SK-N-SH (cell line): Measurements from ENCODE around the gene CAMTA2. TPM values are rescaled to one million over a fixed set of nuclear protein-coding genes. Genes with fewer than 3 reads are reported as not detected.

Experiments
- CTCF ChIA-PET: fragments of 300-600, 350-600 bp; formaldehyde crosslinking; extraction: SDS; loops from one replicate; lab custom pipeline; 2021; lab: Yijun Ruan, JAX
- POLR2A ChIA-PET: fragments of 350-600 bp; sonication (Branson Sonifier 250); formaldehyde crosslinking; extraction: SDS; loops from one replicate; lab custom pipeline; 2020; ENCODE audit warnings: antibody characterized with exemption, inconsistent platforms; lab: Yijun Ruan, JAX
- DNase-seq: peaks from one replicate; pipeline ENCODE4 v3.0.0; 2012
- H2AFZ ChIP-seq: fragments of 200-600 bp; sonication (generic); 2 replicates; pipeline ENCODE4 v1.8.1; 2016; ENCODE audit warnings: antibody characterized with exemption, mild to moderate bottlenecking, low read depth
- H3F3A ChIP-seq: fragments of 200-600 bp; sonication (generic); replicated peaks from 2 replicates; pipeline ENCODE3; 2016; ENCODE audit warnings: antibody characterized with exemption, mild to moderate bottlenecking; ENCODE audit not compliant: insufficient read depth
- H3K27ac ChIP-seq, 2 experiments: fragments of 200-500 bp in 1 of 2; fragments of 200-600 bp in 1 of 2; sonication (Bioruptor generic) in 1 of 2; sonication (generic), shearing (Covaris generic) in 1 of 2; 2 replicates each; pipeline versions ENCODE4 v1.5.1 to v1.6.1; 2014 to 2016; ENCODE audit warnings: low read depth in 2 of 2, inconsistent platforms in 1 of 2, low read length in 1 of 2, mild to moderate bottlenecking in 1 of 2, mixed read lengths in 1 of 2
- H3K27me3 ChIP-seq: fragments of 200-600 bp; sonication (generic), shearing (Covaris generic); 2 replicates; pipeline ENCODE4 v1.6.1; 2016; ENCODE audit warnings: mixed run types; ENCODE audit not compliant: insufficient read depth
- H3K36me3 ChIP-seq, 2 experiments: fragments of 200-500 bp in 1 of 2; fragments of 200-600 bp in 1 of 2; sonication (Bioruptor generic) in 1 of 2; sonication (generic) in 1 of 2; replicated peaks in 1 of 2; 2 replicates each; pipeline versions ENCODE3 to v1.5.1; 2014 to 2016; ENCODE audit warnings: low read length in 1 of 2, mild to moderate bottlenecking in 1 of 2; ENCODE audit not compliant: insufficient read depth in 2 of 2, control insufficient read depth in 1 of 2
- H3K4me1 ChIP-seq, 2 experiments: fragments of 200-500 bp in 1 of 2; fragments of 200-600 bp in 1 of 2; sonication (Bioruptor generic) in 1 of 2; sonication (generic), shearing (Covaris generic) in 1 of 2; 2 replicates each; pipeline versions ENCODE4 v1.5.1 to v1.6.1; 2014 to 2016; ENCODE audit warnings: low read depth in 1 of 2, low read length in 1 of 2, mixed run types in 1 of 2; ENCODE audit not compliant: insufficient read depth in 2 of 2, control insufficient read depth in 1 of 2
- H3K4me2 ChIP-seq: fragments of 200-600 bp; sonication (generic), shearing (Covaris generic); 2 replicates; pipeline ENCODE4 v1.6.1; 2017; ENCODE audit warnings: mixed run types
- H3K4me3 ChIP-seq, 2 experiments: fragments of 200-500 bp in 1 of 2; fragments of 200-600 bp in 1 of 2; sonication (Bioruptor generic) in 1 of 2; sonication (generic), shearing (Covaris generic) in 1 of 2; 2 replicates each; pipeline versions ENCODE4 v1.5.1 to v1.8.1; 2014 to 2016; ENCODE audit warnings: low read depth in 2 of 2, inconsistent platforms in 1 of 2, low read length in 1 of 2, mild to moderate bottlenecking in 1 of 2, mixed read lengths in 1 of 2, moderate library complexity in 1 of 2
- H3K79me2 ChIP-seq: fragments of 200-600 bp; sonication (generic); 2 replicates; pipeline ENCODE4 v1.8.1; 2017; ENCODE audit warnings: mild to moderate bottlenecking; ENCODE audit not compliant: insufficient read depth
- H3K9ac ChIP-seq: fragments of 200-600 bp; sonication (generic); 2 replicates; pipeline ENCODE4 v1.6.1; 2017; ENCODE audit warnings: mixed run types
- H3K9me2 ChIP-seq: fragments of 200-600 bp; sonication (generic); 2 replicates; pipeline ENCODE4 v1.6.1; 2017; ENCODE audit warnings: mixed run types
- H3K9me3 ChIP-seq: fragments of 200-600 bp; sonication (generic); 2 replicates; pipeline ENCODE4 v1.6.1; 2017; ENCODE audit warnings: mixed run types, mild to moderate bottlenecking, moderate library complexity
- H4K20me1 ChIP-seq: fragments of 200-600 bp; sonication (generic); 2 replicates; pipeline ENCODE4 v1.6.1; 2017; ENCODE audit warnings: mild to moderate bottlenecking, mixed run types; ENCODE audit not compliant: insufficient read depth
- CHD2 ChIP-seq: fragments of 150-350 bp; IDR thresholded peaks from 2 replicates; pipeline ENCODE4 v1.6.1; 2018; ENCODE audit warnings: low read length; ENCODE audit not compliant: partially characterized antibody
- ELF1 ChIP-seq: IDR thresholded peaks from 2 replicates; pipeline ENCODE4 v1.4.0; 2012
- FOXJ3 ChIP-seq: sonication (generic); formaldehyde crosslinking; IDR thresholded peaks from 2 replicates; pipeline ENCODE4 v1.5.1; 2020; ENCODE audit warnings: mild to moderate bottlenecking, missing genetic modification reagents
- FOXM1 ChIP-seq: IDR thresholded peaks from 2 replicates; pipeline ENCODE4 v1.4.0; 2012; ENCODE audit warnings: low read depth, mild to moderate bottlenecking
- GABPA ChIP-seq: IDR thresholded peaks from 2 replicates; pipeline ENCODE4 v1.4.0; 2012; ENCODE audit warnings: low read depth, mild to moderate bottlenecking
- GATA2 ChIP-seq: sonication (generic); formaldehyde crosslinking; IDR thresholded peaks from 2 replicates; pipeline ENCODE4 v1.5.0; 2020; ENCODE audit warnings: mild to moderate bottlenecking, missing genetic modification reagents
- JUND ChIP-seq: IDR thresholded peaks from 2 replicates; pipeline ENCODE4 v1.4.0; 2012
- MXI1 ChIP-seq: IDR thresholded peaks from 2 replicates; pipeline ENCODE4 v1.6.1; 2012; ENCODE audit warnings: mild to moderate bottlenecking, low read depth, low read length, improper control_type of control experiment
- NRF1 ChIP-seq: IDR thresholded peaks from 2 replicates; pipeline ENCODE4 v1.6.1; 2012; ENCODE audit warnings: low read depth, mild to moderate bottlenecking, low read length
- POLR2AphosphoS5 ChIP-seq: IDR thresholded peaks from 2 replicates; pipeline ENCODE4 v1.6.1; 2012; ENCODE audit warnings: low read depth, low read length
- RAD21 ChIP-seq: IDR thresholded peaks from 2 replicates; pipeline ENCODE4 v1.6.1; 2012; ENCODE audit warnings: mild to moderate bottlenecking, low read length
- RCOR1 ChIP-seq: fragments of 150-350 bp; IDR thresholded peaks from 2 replicates; pipeline ENCODE4 v1.6.1; 2017; ENCODE audit warnings: antibody characterized with exemption, low read length
- RFX5 ChIP-seq: IDR thresholded peaks from 2 replicates; pipeline ENCODE4 v1.6.1; 2012; ENCODE audit warnings: mild to moderate bottlenecking, improper control_type of control experiment, low read length
- SMC3 ChIP-seq: IDR thresholded peaks from 2 replicates; pipeline ENCODE4 v1.6.1; 2012; ENCODE audit warnings: low read depth, low read length, improper control_type of control experiment
- TAF1 ChIP-seq: IDR thresholded peaks from 2 replicates; pipeline ENCODE4 v1.6.1; 2012; ENCODE audit warnings: low read depth, mild to moderate bottlenecking, low read length, moderate library complexity, borderline replicate concordance
- WGBS: methylation state at CpG from one replicate; pipeline ENCODE4 v1.1.6; 2017; ENCODE audit warnings: low lambda C conversion rate; 5-methylcytosine and 5-hydroxymethylcytosine counted together
- polyA plus RNA-seq, 3 experiments: library from polyadenylated mRNA; depleted of rRNA; stranded (reverse); fragments of >200 nt; gene quantifications; 2 replicates each; pipeline ENCODE4 v1.2.3, GENCODE V29; 2012
- TF ChIP-seq, protein P1 (sequence below): fragments of 150-350 bp; IDR thresholded peaks from 2 replicates; pipeline ENCODE4 v1.6.1; 2016; ENCODE audit warnings: mild to moderate bottlenecking, low read depth, low read length
- TF ChIP-seq, protein P2 (sequence below): IDR thresholded peaks from 2 replicates; pipeline ENCODE4 v1.4.0; 2012; ENCODE audit warnings: low read depth, borderline replicate concordance
- TF ChIP-seq, protein P3 (sequence below): IDR thresholded peaks from 2 replicates; pipeline ENCODE4 v1.4.0; 2012; ENCODE audit warnings: low read depth
- TF ChIP-seq, protein P4 (sequence below): fragments of 150-350 bp; IDR thresholded peaks from 2 replicates; pipeline ENCODE4 v1.6.1; 2017; ENCODE audit warnings: antibody characterized with exemption, low read length, low read depth, borderline replicate concordance
- TF ChIP-seq, protein P5 (sequence below): IDR thresholded peaks from 2 replicates; pipeline ENCODE4 v1.4.0; 2012; ENCODE audit warnings: low read depth, borderline replicate concordance
- TF ChIP-seq, protein P6 (sequence below): fragments of 200-600 bp; sonication (generic); IDR thresholded peaks from 2 replicates; pipeline ENCODE4 v1.6.1; 2017; ENCODE audit warnings: antibody characterized with exemption, mild to moderate bottlenecking, moderate library complexity

The CAMTA2 gene
- polyA plus RNA-seq, 1 of the 3 experiments (the other 2 are of a cell fraction) = 27.0 TPM

DNA sequence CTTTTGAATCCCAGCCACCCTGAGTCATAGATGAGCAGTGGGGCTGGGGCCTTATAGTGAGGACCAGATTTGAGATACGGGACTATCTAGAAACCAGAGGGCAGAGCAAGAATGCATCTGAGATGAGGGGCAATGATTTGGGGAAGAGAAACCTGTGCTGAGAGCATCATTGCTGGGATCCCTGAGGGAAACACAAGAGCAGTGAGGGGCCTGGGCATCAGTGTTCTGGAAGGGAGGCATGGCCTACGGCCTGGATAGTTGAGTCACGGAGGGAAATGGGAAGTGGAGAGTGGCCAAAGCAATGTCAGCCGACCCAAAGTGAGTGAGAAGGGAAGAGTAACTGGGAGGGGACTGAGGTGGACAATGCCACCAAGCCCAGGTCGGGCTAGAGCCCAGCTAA lies 5.2 kb downstream of the CAMTA2 start (continued):
- TF ChIP-seq, protein P1, sequence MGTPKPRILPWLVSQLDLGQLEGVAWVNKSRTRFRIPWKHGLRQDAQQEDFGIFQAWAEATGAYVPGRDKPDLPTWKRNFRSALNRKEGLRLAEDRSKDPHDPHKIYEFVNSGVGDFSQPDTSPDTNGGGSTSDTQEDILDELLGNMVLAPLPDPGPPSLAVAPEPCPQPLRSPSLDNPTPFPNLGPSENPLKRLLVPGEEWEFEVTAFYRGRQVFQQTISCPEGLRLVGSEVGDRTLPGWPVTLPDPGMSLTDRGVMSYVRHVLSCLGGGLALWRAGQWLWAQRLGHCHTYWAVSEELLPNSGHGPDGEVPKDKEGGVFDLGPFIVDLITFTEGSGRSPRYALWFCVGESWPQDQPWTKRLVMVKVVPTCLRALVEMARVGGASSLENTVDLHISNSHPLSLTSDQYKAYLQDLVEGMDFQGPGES = no peak

DNA sequence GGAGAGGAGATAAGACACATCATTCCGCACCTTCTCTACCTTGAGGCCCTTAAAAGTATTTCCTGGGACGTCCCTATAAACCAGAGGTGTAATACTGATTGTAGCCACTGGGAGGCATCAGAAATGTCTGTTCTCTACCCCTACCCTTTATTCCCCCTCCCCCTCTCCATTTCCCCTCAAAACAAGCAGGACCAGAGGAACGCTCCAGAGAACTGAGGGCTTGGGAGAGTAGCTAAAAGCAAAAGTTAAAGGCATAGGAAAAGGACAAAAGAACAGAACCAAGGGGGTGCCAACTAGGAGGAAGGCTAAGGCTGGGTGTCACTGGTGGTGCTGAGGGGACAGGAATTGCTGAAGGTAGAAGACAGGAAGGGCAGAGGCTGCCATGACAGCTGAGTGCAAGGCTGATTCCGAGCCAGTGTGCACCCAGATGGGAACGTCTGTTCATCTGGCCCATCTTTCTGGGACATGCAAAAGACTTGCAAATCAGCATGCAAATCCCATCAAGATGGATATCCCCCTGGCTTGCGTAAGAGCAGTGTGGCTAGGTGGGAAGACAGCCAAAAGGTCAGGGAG lies 6.7 kb downstream of the CAMTA2 start:
- DNase-seq = peak; percentile 84
- H3K9me2 ChIP-seq = no peaks in the 10 kb centered on the region
- peaks cover 0 to 2% of the 10 kb centered on the region in 2 experiments; a peak in 1 of 4 replicates for H3K4me1 ChIP-seq
- H3K4me2 ChIP-seq = no peak overlapping the region
- ChIA-PET POLR2A (interaction anchor here (0.6 to 0.9 kb wide), 3 partner anchors 9 to 54 kb away, joined by 3 read pairs; partner anchors contain the start of gene RNF167), CTCF (interaction anchor here (0.6 to 4.0 kb wide), 24 partner anchors 9 to 92 kb away, joined by 3 to 52 read pairs (median 6); partner anchors contain the start of genes ENO3, INCA1, KIF1C and SLC52A1)
- H3K9ac ChIP-seq = no peak overlapping the region
- H2AFZ ChIP-seq = no peak overlapping the region
- H3K79me2 ChIP-seq = peaks cover 3% of the 10 kb centered on the region; the same call in 1 of the 2 replicates
- H4K20me1 ChIP-seq = no peaks in the 10 kb centered on the region
- no peaks in the 10 kb centered on the region for H3K9me3 ChIP-seq
- H3K36me3 ChIP-seq = peaks cover 15 to 38% of the 10 kb centered on the region in 2 experiments
- TF ChIP-seq NRF1 (no peak), RAD21 (peak; percentile 69), CHD2 (peak; percentile 32), TAF1 (no peak), FOXM1 (no peak), MXI1 (no peak), POLR2AphosphoS5 (no peak), JUND (no peak), ELF1 (no peak), GABPA (no peak), RFX5 (no peak), RCOR1 (no peak), SMC3 (peak; percentile 68), FOXJ3 (CRISPR knock-in tag) (no peak), GATA2 (CRISPR knock-in tag) (no peak)
- TF ChIP-seq, protein P2, sequence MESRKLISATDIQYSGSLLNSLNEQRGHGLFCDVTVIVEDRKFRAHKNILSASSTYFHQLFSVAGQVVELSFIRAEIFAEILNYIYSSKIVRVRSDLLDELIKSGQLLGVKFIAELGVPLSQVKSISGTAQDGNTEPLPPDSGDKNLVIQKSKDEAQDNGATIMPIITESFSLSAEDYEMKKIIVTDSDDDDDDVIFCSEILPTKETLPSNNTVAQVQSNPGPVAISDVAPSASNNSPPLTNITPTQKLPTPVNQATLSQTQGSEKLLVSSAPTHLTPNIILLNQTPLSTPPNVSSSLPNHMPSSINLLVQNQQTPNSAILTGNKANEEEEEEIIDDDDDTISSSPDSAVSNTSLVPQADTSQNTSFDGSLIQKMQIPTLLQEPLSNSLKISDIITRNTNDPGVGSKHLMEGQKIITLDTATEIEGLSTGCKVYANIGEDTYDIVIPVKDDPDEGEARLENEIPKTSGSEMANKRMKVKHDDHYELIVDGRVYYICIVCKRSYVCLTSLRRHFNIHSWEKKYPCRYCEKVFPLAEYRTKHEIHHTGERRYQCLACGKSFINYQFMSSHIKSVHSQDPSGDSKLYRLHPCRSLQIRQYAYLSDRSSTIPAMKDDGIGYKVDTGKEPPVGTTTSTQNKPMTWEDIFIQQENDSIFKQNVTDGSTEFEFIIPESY = no peak
- TF ChIP-seq, protein P3, sequence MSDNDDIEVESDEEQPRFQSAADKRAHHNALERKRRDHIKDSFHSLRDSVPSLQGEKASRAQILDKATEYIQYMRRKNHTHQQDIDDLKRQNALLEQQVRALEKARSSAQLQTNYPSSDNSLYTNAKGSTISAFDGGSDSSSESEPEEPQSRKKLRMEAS = no peak
- TF ChIP-seq, protein P1 = no peak
- TF ChIP-seq, protein P4, sequence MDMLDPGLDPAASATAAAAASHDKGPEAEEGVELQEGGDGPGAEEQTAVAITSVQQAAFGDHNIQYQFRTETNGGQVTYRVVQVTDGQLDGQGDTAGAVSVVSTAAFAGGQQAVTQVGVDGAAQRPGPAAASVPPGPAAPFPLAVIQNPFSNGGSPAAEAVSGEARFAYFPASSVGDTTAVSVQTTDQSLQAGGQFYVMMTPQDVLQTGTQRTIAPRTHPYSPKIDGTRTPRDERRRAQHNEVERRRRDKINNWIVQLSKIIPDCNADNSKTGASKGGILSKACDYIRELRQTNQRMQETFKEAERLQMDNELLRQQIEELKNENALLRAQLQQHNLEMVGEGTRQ = no peak
- TF ChIP-seq, protein P5, sequence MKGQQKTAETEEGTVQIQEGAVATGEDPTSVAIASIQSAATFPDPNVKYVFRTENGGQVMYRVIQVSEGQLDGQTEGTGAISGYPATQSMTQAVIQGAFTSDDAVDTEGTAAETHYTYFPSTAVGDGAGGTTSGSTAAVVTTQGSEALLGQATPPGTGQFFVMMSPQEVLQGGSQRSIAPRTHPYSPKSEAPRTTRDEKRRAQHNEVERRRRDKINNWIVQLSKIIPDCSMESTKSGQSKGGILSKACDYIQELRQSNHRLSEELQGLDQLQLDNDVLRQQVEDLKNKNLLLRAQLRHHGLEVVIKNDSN = no peak
- TF ChIP-seq, protein P6, sequence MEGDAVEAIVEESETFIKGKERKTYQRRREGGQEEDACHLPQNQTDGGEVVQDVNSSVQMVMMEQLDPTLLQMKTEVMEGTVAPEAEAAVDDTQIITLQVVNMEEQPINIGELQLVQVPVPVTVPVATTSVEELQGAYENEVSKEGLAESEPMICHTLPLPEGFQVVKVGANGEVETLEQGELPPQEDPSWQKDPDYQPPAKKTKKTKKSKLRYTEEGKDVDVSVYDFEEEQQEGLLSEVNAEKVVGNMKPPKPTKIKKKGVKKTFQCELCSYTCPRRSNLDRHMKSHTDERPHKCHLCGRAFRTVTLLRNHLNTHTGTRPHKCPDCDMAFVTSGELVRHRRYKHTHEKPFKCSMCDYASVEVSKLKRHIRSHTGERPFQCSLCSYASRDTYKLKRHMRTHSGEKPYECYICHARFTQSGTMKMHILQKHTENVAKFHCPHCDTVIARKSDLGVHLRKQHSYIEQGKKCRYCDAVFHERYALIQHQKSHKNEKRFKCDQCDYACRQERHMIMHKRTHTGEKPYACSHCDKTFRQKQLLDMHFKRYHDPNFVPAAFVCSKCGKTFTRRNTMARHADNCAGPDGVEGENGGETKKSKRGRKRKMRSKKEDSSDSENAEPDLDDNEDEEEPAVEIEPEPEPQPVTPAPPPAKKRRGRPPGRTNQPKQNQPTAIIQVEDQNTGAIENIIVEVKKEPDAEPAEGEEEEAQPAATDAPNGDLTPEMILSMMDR = peak; percentile 73
- H3F3A ChIP-seq = no peaks in the 10 kb centered on the region
- H3K27me3 ChIP-seq = no peaks in the 10 kb centered on the region
- H3K4me3 ChIP-seq = no peak overlapping the region
- 43% methylated on average over 6 of the region's 6 CpGs for WGBS
- H3K27ac ChIP-seq = no peak overlapping the region
